Stimulated activated CD4-positive, alpha-beta T cell treated with anti-CD3 and anti-CD28 coated beads, TNF-alpha, amount 100 ng/mL, for 24 hours (primary cell): Measurements from ENCODE around the gene TAF1B.
A peak's percentile ranks its signal among the peaks of the same experiment; 100 is the strongest.
"Not testable (repeated sequence)": the region's sequence is repeated elsewhere in the genome, so short reads cannot be mapped to it uniquely, and the experiment has no call there.

Experiments used
- DNase-seq, 3 experiments: peaks; one replicate each; pipeline ENCODE4 v3.0.0-alpha.2; 2020; ENCODE audit warnings: low read depth in 3 of 3

The TAF1B gene

GRCh38 chr2:9879455-9880194 lies 36.4 kb downstream of the TAF1B start:
- DNase-seq, result no peak

- no peak for DNase-seq
Measured at GRCh38 chr2:9883897-9884296, 40.6 kb downstream of the TAF1B start.

- no peak for DNase-seq
Measured at GRCh38 chr2:9884436-9884835, 41.2 kb downstream of the TAF1B start.

GRCh38 chr2:9885036-9885684 lies 41.9 kb downstream of the TAF1B start:
- no peak for DNase-seq

GRCh38 chr2:9887513-9887912 lies 44.2 kb downstream of the TAF1B start:
- no peak for DNase-seq

GRCh38 chr2:9889812-9890261 lies 46.6 kb downstream of the TAF1B start:
- no peak for DNase-seq

- no peak for DNase-seq
Measured at GRCh38 chr2:9892236-9892635, 49.0 kb downstream of the TAF1B start.

- no peak for DNase-seq
Measured at GRCh38 chr2:9895669-9896590, 52.7 kb downstream of the TAF1B start.

GRCh38 chr2:9897331-9897737 lies 54.1 kb downstream of the TAF1B start:
- peak in 2 of 3 experiments; percentile 21 to 64 for DNase-seq

- DNase-seq, result no peak
Measured at GRCh38 chr2:9897846-9898245, 54.6 kb downstream of the TAF1B start.

- no peak for DNase-seq
Measured at GRCh38 chr2:9905413-9905812, 62.1 kb downstream of the TAF1B start.

GRCh38 chr2:9907402-9907801 lies 64.1 kb downstream of the TAF1B start:
- no peak for DNase-seq

GRCh38 chr2:9908639-9909038 lies 65.4 kb downstream of the TAF1B start:
- DNase-seq, result no peak

- DNase-seq, result no peak
Measured at GRCh38 chr2:9909106-9909505, 65.8 kb downstream of the TAF1B start.

GRCh38 chr2:9910699-9911098 lies 67.4 kb downstream of the TAF1B start:
- DNase-seq, result no peak

GRCh38 chr2:9912468-9912867 lies 69.2 kb downstream of the TAF1B start:
- DNase-seq, result no peak

- peak; percentile 1 to 52 (median 6) for DNase-seq
Measured at GRCh38 chr2:9914384-9915065, 71.3 kb downstream of the TAF1B start.

GRCh38 chr2:9918275-9918674 lies 75.0 kb downstream of the TAF1B start:
- no peak for DNase-seq

GRCh38 chr2:9919512-9919911 lies 76.2 kb downstream of the TAF1B start:
- no peak for DNase-seq

- DNase-seq, result not testable (repeated sequence)
Measured at GRCh38 chr2:9927020-9927419, 83.7 kb downstream of the TAF1B start.

- DNase-seq, result no peak
Measured at GRCh38 chr2:9937258-9937657, 94.0 kb downstream of the TAF1B start.

GRCh38 chr2:9937968-9938367 lies 94.7 kb downstream of the TAF1B start:
- DNase-seq, result no peak
